Keratinocyte (primary cell): ENCODE measurements around the gene RGS3. TPM values are rescaled to one million over a fixed set of nuclear protein-coding genes. Genes with fewer than 3 reads are reported as not detected.

Experiments
- DNase-seq: peaks from one replicate; pipeline ENCODE4 v3.0.0-alpha.2; 2011; ENCODE audit warnings: low read depth, missing footprints, low spot score
- FAIRE-seq: peaks from 2 replicates; lab custom pipeline; 2011; peaks lifted over from hg19 to GRCh38; lab: Jason Lieb, UNC
- H2AFZ ChIP-seq: 2 replicates; pipeline ENCODE4 v1.6.0; 2012; ENCODE audit warnings: low read length, control low read depth, inconsistent platforms; ENCODE audit not compliant: control insufficient read depth
- H3K27ac ChIP-seq: 2 replicates; pipeline ENCODE4 v1.5.1; 2011; ENCODE audit warnings: low read length; ENCODE audit not compliant: control insufficient read depth, insufficient read depth
- H3K27me3 ChIP-seq: 3 replicates; pipeline ENCODE4 v1.6.0; 2011; ENCODE audit warnings: low read length; ENCODE audit not compliant: control insufficient read depth, insufficient read depth; ENCODE audit errors: extremely low read depth
- H3K36me3 ChIP-seq, 2 experiments: 2 replicates in 1 of 2; 3 replicates in 1 of 2; pipeline ENCODE4 v1.5.1; 2011; ENCODE audit warnings: low read length in 2 of 2, mild to moderate bottlenecking in 1 of 2; ENCODE audit not compliant: control insufficient read depth in 2 of 2, insufficient read depth in 2 of 2; ENCODE audit errors: extremely low read depth in 1 of 2
- H3K4me1 ChIP-seq: 3 replicates; pipeline ENCODE4 v1.5.1; 2011; ENCODE audit warnings: low read length; ENCODE audit not compliant: control insufficient read depth, insufficient read depth; ENCODE audit errors: extremely low read depth
- H3K4me2 ChIP-seq: 3 replicates; pipeline ENCODE4 v1.6.0; 2011; ENCODE audit warnings: low read depth, low read length; ENCODE audit not compliant: control insufficient read depth, insufficient read depth; ENCODE audit errors: extremely low read depth
- H3K4me3 ChIP-seq, 3 experiments: fragments of 200-600 bp in 1 of 3; sonication (generic) in 1 of 3; 2 replicates in 2 of 3; 3 replicates in 1 of 3; pipeline ENCODE4 v1.5.1; 2011 to 2016; ENCODE audit warnings: low read length in 3 of 3, mild to moderate bottlenecking in 3 of 3, control low read depth in 2 of 3, inconsistent platforms in 1 of 3, low read depth in 1 of 3, mixed read lengths in 1 of 3, mixed run types in 1 of 3, moderate library complexity in 1 of 3; ENCODE audit not compliant: control insufficient read depth in 2 of 3, insufficient read depth in 2 of 3; ENCODE audit errors: extremely low read depth in 1 of 3
- H3K79me2 ChIP-seq: 2 replicates; pipeline ENCODE4 v1.6.0; 2012; ENCODE audit warnings: low read length; ENCODE audit not compliant: control insufficient read depth, insufficient read depth
- H3K9ac ChIP-seq: 3 replicates; pipeline ENCODE4 v1.6.0; 2011; ENCODE audit warnings: low read length; ENCODE audit not compliant: control insufficient read depth, insufficient read depth; ENCODE audit errors: extremely low read depth
- H3K9me1 ChIP-seq: 3 replicates; pipeline ENCODE4 v1.6.0; 2011; ENCODE audit warnings: low read length; ENCODE audit not compliant: control insufficient read depth, insufficient read depth; ENCODE audit errors: extremely low read depth
- H3K9me3 ChIP-seq: 2 replicates; pipeline ENCODE4 v1.5.1; 2012; ENCODE audit warnings: low read depth, low read length; ENCODE audit not compliant: control insufficient read depth
- H4K20me1 ChIP-seq: 3 replicates; pipeline ENCODE4 v1.6.0; 2011; ENCODE audit warnings: low read length; ENCODE audit not compliant: control insufficient read depth, insufficient read depth; ENCODE audit errors: extremely low read depth
- EZH2 ChIP-seq: IDR thresholded peaks from one replicate; pipeline ENCODE4 v1.6.1; 2012; ENCODE audit warnings: inconsistent platforms, mild to moderate bottlenecking, low read length, moderate library complexity
- dilution Hi-C: fragments of 300-500 bp; cut with MboI; formaldehyde crosslinking; loops from one replicate; pipeline ENCODE4 v1.7.0; 2020; ENCODE audit warnings: low sequenced_read_pairs; ENCODE audit not compliant: extremely low pct_ligation_motif_present
- polyA plus RNA-seq, 5 experiments: library from polyadenylated mRNA; depleted of rRNA in 3 of 5; stranded (reverse) in 3 of 5; stranded (forward) in 1 of 5; unstranded in 1 of 5; fragments of >200 nt; gene quantifications; 1 replicate in 1 of 5; 2 replicates in 3 of 5; 3 replicates in 1 of 5; pipeline versions ENCODE4 v1.2.1 to v1.2.3, GENCODE V29; 2011 to 2012; ENCODE audit warnings: missing spikeins in 2 of 5, low read depth in 1 of 5, low replicate concordance in 1 of 5
- TF ChIP-seq, protein P1 (sequence below), 3 experiments: IDR thresholded peaks in 1 of 3; conservative IDR thresholded peaks in 1 of 3; optimal IDR thresholded peaks in 1 of 3; 2 replicates in 2 of 3; 3 replicates in 1 of 3; pipeline versions ENCODE3 to v1.5.1; 2011; ENCODE audit warnings: low read length in 3 of 3, mild to moderate bottlenecking in 3 of 3, moderate library complexity in 2 of 3, control low read depth in 1 of 3, inconsistent platforms in 1 of 3; ENCODE audit not compliant: insufficient read depth in 2 of 3; ENCODE audit errors: extremely low read depth in 1 of 3

RGS3 gene
- polyA plus RNA-seq, 1 donor (not counting 4 experiments of a cell fraction or from before 2014, with no cell fraction given) = 19.6 TPM

- Histone ChIP-seq H3K36me3 (peaks cover 3 to 11% of the 10 kb centered on the region in 2 experiments), H2AFZ (no peak overlapping the region), H3K27me3 (no peaks in the 10 kb centered on the region), H3K4me1 (peaks cover 37% of the 10 kb centered on the region), H3K4me2 (peak overlapping the region; percentile 91), H3K9me1 (no peaks in the 10 kb centered on the region), H3K4me3 (peak overlapping the region; percentile 56 to 87 (median 81)), H3K27ac (peak overlapping the region; percentile 84), H4K20me1 (peaks cover 4% of the 10 kb centered on the region), H3K9me3 (no peaks in the 10 kb centered on the region), H3K9ac (peak overlapping the region; percentile 88), H3K79me2 (peaks cover 30% of the 10 kb centered on the region)
- dilution Hi-C loops = no loop called here
- TF ChIP-seq EZH2 = no peak
- TF ChIP-seq, protein P1, sequence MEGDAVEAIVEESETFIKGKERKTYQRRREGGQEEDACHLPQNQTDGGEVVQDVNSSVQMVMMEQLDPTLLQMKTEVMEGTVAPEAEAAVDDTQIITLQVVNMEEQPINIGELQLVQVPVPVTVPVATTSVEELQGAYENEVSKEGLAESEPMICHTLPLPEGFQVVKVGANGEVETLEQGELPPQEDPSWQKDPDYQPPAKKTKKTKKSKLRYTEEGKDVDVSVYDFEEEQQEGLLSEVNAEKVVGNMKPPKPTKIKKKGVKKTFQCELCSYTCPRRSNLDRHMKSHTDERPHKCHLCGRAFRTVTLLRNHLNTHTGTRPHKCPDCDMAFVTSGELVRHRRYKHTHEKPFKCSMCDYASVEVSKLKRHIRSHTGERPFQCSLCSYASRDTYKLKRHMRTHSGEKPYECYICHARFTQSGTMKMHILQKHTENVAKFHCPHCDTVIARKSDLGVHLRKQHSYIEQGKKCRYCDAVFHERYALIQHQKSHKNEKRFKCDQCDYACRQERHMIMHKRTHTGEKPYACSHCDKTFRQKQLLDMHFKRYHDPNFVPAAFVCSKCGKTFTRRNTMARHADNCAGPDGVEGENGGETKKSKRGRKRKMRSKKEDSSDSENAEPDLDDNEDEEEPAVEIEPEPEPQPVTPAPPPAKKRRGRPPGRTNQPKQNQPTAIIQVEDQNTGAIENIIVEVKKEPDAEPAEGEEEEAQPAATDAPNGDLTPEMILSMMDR (optimal IDR thresholded peaks at IDR 0.05 in 1 of 3, IDR thresholded peaks at IDR 0.05 in 1 of 3, conservative IDR thresholded peaks at IDR 0.05 in 1 of 3; ENCODE audit: extremely low read depth in 1 of 3, insufficient read depth in 2 of 3, low read length in 3 of 3) = no peak
- FAIRE-seq (peak; percentile 46), DNase-seq (no peak)
Measured at GRCh38 chr9:113566016-113566711, 102.6 kb downstream of the RGS3 start.

DNA sequence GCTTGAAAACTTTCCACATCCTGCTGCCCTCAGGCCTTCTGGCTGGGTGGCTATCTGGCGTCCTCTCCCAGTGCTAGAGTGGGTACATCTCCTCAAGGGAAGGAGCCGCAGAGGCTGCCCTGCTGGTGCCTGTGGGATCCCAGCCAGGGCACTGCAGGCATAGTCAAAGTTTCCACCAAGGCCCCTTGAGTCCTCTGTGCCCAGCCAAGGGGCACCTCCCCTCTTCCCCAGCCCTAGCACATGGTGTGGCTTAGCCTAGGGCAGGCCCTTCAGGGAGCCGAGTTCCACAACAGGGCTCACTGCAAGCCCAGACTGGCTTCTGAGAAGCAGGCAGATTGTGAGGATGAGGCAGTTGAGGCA, 103.2 kb downstream of the RGS3 start:
- H3K9me3 ChIP-seq = no peaks in the 10 kb centered on the region
- dilution Hi-C loops = no loop called here
- H3K9me1 ChIP-seq = no peaks in the 10 kb centered on the region
- no peak overlapping the region for H2AFZ ChIP-seq
- H3K27me3 ChIP-seq = no peaks in the 10 kb centered on the region
- peaks cover 31% of the 10 kb centered on the region for H3K79me2 ChIP-seq
- TF ChIP-seq, protein P1 (optimal IDR thresholded peaks at IDR 0.05 in 1 of 3, IDR thresholded peaks at IDR 0.05 in 1 of 3, conservative IDR thresholded peaks at IDR 0.05 in 1 of 3; ENCODE audit: extremely low read depth in 1 of 3, insufficient read depth in 2 of 3, low read length in 3 of 3) = no peak
- no peak for TF ChIP-seq EZH2
- peaks cover 3 to 11% of the 10 kb centered on the region in 2 experiments for H3K36me3 ChIP-seq
- peak overlapping the region; percentile 10 for H3K27ac ChIP-seq
- peak overlapping the region; percentile 91 for H3K4me2 ChIP-seq
- H3K9ac ChIP-seq = peak overlapping the region; percentile 88
- peaks cover 39% of the 10 kb centered on the region for H3K4me1 ChIP-seq
- no peak for FAIRE-seq
- no peak for DNase-seq
- peak overlapping the region; percentile 4 to 87 (median 81) for H3K4me3 ChIP-seq
- peaks cover 4% of the 10 kb centered on the region for H4K20me1 ChIP-seq
